C4-2B (cell line): ENCODE results near the gene DHX34.

Source experiments
- CTCF ChIP-seq: fragments of 450-650 bp; conservative IDR thresholded peaks from 2 replicates; pipeline ENCODE4 v1.5.1; 2017; ENCODE audit warnings: mild to moderate bottlenecking
- ZFX ChIP-seq: fragments of 450-650 bp; IDR thresholded peaks from 2 replicates; pipeline ENCODE4 v1.6.1; 2017

- TF ChIP-seq CTCF (no peak), ZFX (no peak)
Measured at GRCh38 chr19:47309608-47310007, 39.5 kb upstream of the DHX34 start, which contains the start of gene C5AR1.
